ENCODE measurements around the gene OPRPN.

Gene OPRPN

DNA sequence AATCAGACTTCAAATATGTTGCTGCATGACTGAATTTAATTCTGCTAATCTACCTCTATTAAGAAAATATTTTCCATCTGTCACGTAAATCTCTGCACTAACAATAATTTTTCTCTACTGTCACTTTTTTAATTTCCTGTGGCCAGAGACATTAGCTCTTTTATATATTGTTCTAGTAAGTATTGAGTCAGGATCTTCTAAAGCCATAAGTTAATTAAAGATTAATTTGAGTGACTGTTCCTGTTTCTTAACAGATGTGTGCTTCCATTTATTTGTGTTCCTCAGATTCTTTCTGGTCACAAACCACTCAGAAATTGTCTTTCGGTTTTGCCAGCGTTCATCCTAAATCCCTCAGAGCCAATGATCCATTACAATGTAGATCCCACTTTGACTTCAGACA, 17.2 kb upstream of the OPRPN start:
- Histone ChIP-seq H4K20me1 (ENCODE audit: insufficient read depth, low read length) (no peaks in the 10 kb centered on the region), H3K9me2 (ENCODE audit: low read depth, low read length) (no peaks in the 10 kb centered on the region), H3K4me1 (ENCODE audit: insufficient read depth, low read length, severe bottlenecking) (peaks cover 10% of the 10 kb centered on the region), H3F3A (ENCODE audit: insufficient read depth, low read length) (no peaks in the 10 kb centered on the region), H3K36me3 (ENCODE audit: insufficient read depth, low read length) (no peaks in the 10 kb centered on the region), H3K27ac (ENCODE audit: low read depth, low read length, poor library complexity, severe bottlenecking) (no peak overlapping the region), H3K4me2 (ENCODE audit: low read length) (no peak overlapping the region), H3K27me3 (ENCODE audit: insufficient read depth, low read length) (no peaks in the 10 kb centered on the region), H3K9me3 (ENCODE audit: low read length) (no peaks in the 10 kb centered on the region), H3K9ac (ENCODE audit: low read length) (no peak overlapping the region), H2AFZ (ENCODE audit: low read length) (no peak overlapping the region), H3K4me3 (ENCODE audit: low read depth, low read length, poor library complexity, severe bottlenecking) (no peak overlapping the region), H3K79me2 (ENCODE audit: insufficient read depth, low read length) (no peaks in the 10 kb centered on the region)
- no peak for TF ChIP-seq EZH2 (IDR thresholded peaks at IDR 0.05; ENCODE audit: borderline replicate concordance, low read length)
- no peak for TF ChIP-seq CTCF (IDR thresholded peaks at IDR 0.05; ENCODE audit: low read length)

DNA sequence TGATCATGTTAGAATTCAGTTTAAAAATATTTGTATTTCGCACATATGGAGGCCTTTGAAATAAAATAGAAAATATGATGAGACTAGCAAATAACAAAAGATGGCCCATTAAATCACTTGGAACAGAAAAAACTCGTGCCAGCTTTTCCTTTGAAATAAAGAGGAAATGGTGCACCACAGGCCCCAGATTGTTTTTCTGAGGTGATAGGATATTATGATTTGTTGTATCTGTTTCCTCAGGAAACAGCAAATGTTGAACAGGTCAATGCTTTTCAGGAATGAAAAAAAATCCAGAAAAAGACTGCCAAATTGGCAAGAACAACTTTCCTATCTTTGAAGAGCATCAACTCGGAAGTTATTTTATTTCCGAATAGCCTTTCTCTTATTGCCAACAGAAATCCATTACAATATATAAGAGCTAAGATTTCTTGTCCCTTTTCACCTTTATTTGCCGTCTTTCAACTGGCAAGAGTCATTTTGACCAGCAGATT, 15.0 kb upstream of the OPRPN start, which contains the start of gene SMR3B:
SMR3B (plus strand) TSS at position 441 of the 491 bp plus-strand sequence. CDS start 1,380 bp downstream, outside the sequence.
- Histone ChIP-seq H3K4me1 (ENCODE audit: insufficient read depth, low read length, severe bottlenecking) (peaks cover 15% of the 10 kb centered on the region), H3K4me3 (ENCODE audit: low read depth, low read length, poor library complexity, severe bottlenecking) (no peak within 1 kb of the TSS), H3K9me3 (ENCODE audit: low read length) (no peaks in the 10 kb centered on the region), H3K9ac (ENCODE audit: low read length) (no peak within 1 kb of the TSS), H3K27ac (ENCODE audit: low read depth, low read length, poor library complexity, severe bottlenecking) (no peak within 1 kb of the TSS), H3F3A (ENCODE audit: insufficient read depth, low read length) (no peaks in the 10 kb centered on the region), H3K9me2 (ENCODE audit: low read depth, low read length) (no peaks in the 10 kb centered on the region), H2AFZ (ENCODE audit: low read length) (no peak within 1 kb of the TSS), H3K27me3 (ENCODE audit: insufficient read depth, low read length) (no peaks in the 10 kb centered on the region), H4K20me1 (ENCODE audit: insufficient read depth, low read length) (no peaks in the 10 kb centered on the region), H3K4me2 (ENCODE audit: low read length) (no peak within 1 kb of the TSS), H3K36me3 (ENCODE audit: insufficient read depth, low read length) (no peaks in the 10 kb centered on the region), H3K79me2 (ENCODE audit: insufficient read depth, low read length) (no peaks in the 10 kb centered on the region)
- TF ChIP-seq EZH2 (IDR thresholded peaks at IDR 0.05; ENCODE audit: borderline replicate concordance, low read length) (no peak), CTCF (IDR thresholded peaks at IDR 0.05; ENCODE audit: low read length) (no peak)

- H3K9me3 ChIP-seq (ENCODE audit: low read length) = no peaks in the 10 kb centered on the region
- no peak overlapping the region for H3K9ac ChIP-seq (ENCODE audit: low read length)
- H3K4me1 ChIP-seq (ENCODE audit: insufficient read depth, low read length, severe bottlenecking) = peaks cover 61% of the 10 kb centered on the region
- TF ChIP-seq EZH2 (IDR thresholded peaks at IDR 0.05; ENCODE audit: borderline replicate concordance, low read length) (no peak), CTCF (IDR thresholded peaks at IDR 0.05; ENCODE audit: low read length) (no peak)
- no peak overlapping the region for H2AFZ ChIP-seq (ENCODE audit: low read length)
- no peaks in the 10 kb centered on the region; the same call in 1 of the 2 replicates for H3F3A ChIP-seq (ENCODE audit: insufficient read depth, low read length)
- peak overlapping the region; percentile 89 for H3K27ac ChIP-seq (ENCODE audit: low read depth, low read length, poor library complexity, severe bottlenecking)
- no peaks in the 10 kb centered on the region for H3K36me3 ChIP-seq (ENCODE audit: insufficient read depth, low read length)
- H3K9me2 ChIP-seq (ENCODE audit: low read depth, low read length) = no peaks in the 10 kb centered on the region
- H3K4me3 ChIP-seq (ENCODE audit: low read depth, low read length, poor library complexity, severe bottlenecking) = no peak overlapping the region
- H4K20me1 ChIP-seq (ENCODE audit: insufficient read depth, low read length) = no peaks in the 10 kb centered on the region
- peak overlapping the region; percentile 22; the same call in 1 of the 2 replicates for H3K4me2 ChIP-seq (ENCODE audit: low read length)
- no peaks in the 10 kb centered on the region for H3K27me3 ChIP-seq (ENCODE audit: insufficient read depth, low read length)
- no peaks in the 10 kb centered on the region for H3K79me2 ChIP-seq (ENCODE audit: insufficient read depth, low read length)
Observed at GRCh38 chr4:70392057-70392776, 5.5 kb upstream of the OPRPN start.
